ENCODE measurements around the gene BSND.

Gene BSND

GRCh38 chr1:55043726-55044125 lies 45.0 kb downstream of the BSND start:
- in situ Hi-C loops (cut with MboI; ENCODE audit: low sequenced_read_pairs), result no loop called here
- Histone ChIP-seq H3K27me3 (ENCODE audit: low read depth) (peaks cover 29% of the 10 kb centered on the region), H3K36me3 (replicated peaks) (no peaks in the 10 kb centered on the region), H3K4me1 (no peaks in the 10 kb centered on the region), H3K9me3 (no peaks in the 10 kb centered on the region), H3K4me3 (no peak overlapping the region)
- no peak for DNase-seq (ENCODE audit: low spot score in 2 of 2)

- Histone ChIP-seq H3K27me3 (ENCODE audit: low read depth) (peaks cover 18% of the 10 kb centered on the region), H3K4me1 (no peaks in the 10 kb centered on the region), H3K9me3 (no peaks in the 10 kb centered on the region), H3K4me3 (no peak overlapping the region), H3K36me3 (replicated peaks) (no peaks in the 10 kb centered on the region)
- no peak for DNase-seq (ENCODE audit: low spot score in 2 of 2)
- in situ Hi-C loops (cut with MboI; ENCODE audit: low sequenced_read_pairs), result no loop called here
Observed at GRCh38 chr1:55044617-55045397, 46.1 kb downstream of the BSND start.

GRCh38 chr1:55045430-55045829 lies 46.7 kb downstream of the BSND start:
- DNase-seq (ENCODE audit: low spot score in 2 of 2), result no peak
- in situ Hi-C loops (cut with MboI; ENCODE audit: low sequenced_read_pairs), result no loop called here
- no peaks in the 10 kb centered on the region for H3K36me3 ChIP-seq (replicated peaks)
- no peaks in the 10 kb centered on the region for H3K4me1 ChIP-seq
- no peak overlapping the region for H3K4me3 ChIP-seq
- H3K27me3 ChIP-seq (ENCODE audit: low read depth), result peaks cover 12% of the 10 kb centered on the region
- H3K9me3 ChIP-seq, result no peaks in the 10 kb centered on the region

GRCh38 chr1:55046871-55047270 lies 48.1 kb downstream of the BSND start:
- no peak for DNase-seq (ENCODE audit: low spot score in 2 of 2)
- in situ Hi-C loops (cut with MboI; ENCODE audit: low sequenced_read_pairs), result no loop called here
- no peaks in the 10 kb centered on the region for H3K4me1 ChIP-seq
- H3K27me3 ChIP-seq (ENCODE audit: low read depth), result no peaks in the 10 kb centered on the region; the same call in 1 of the 2 replicates
- no peak overlapping the region for H3K4me3 ChIP-seq
- no peaks in the 10 kb centered on the region for H3K36me3 ChIP-seq (replicated peaks)
- no peaks in the 10 kb centered on the region for H3K9me3 ChIP-seq

GRCh38 chr1:55047611-55048010 lies 48.9 kb downstream of the BSND start:
- no peaks in the 10 kb centered on the region for H3K36me3 ChIP-seq (replicated peaks)
- in situ Hi-C loops (cut with MboI; ENCODE audit: low sequenced_read_pairs), result no loop called here
- no peaks in the 10 kb centered on the region for H3K4me1 ChIP-seq
- no peak for DNase-seq (ENCODE audit: low spot score in 2 of 2)
- H3K27me3 ChIP-seq (ENCODE audit: low read depth), result no peaks in the 10 kb centered on the region
- no peaks in the 10 kb centered on the region for H3K9me3 ChIP-seq
- H3K4me3 ChIP-seq, result no peak overlapping the region

- Histone ChIP-seq H3K4me3 (no peak overlapping the region), H3K4me1 (no peaks in the 10 kb centered on the region), H3K27me3 (ENCODE audit: low read depth) (no peaks in the 10 kb centered on the region), H3K9me3 (no peaks in the 10 kb centered on the region), H3K36me3 (replicated peaks) (no peaks in the 10 kb centered on the region)
- no peak for DNase-seq (ENCODE audit: low spot score in 2 of 2)
- in situ Hi-C loops (cut with MboI; ENCODE audit: low sequenced_read_pairs), result no loop called here
Observed at GRCh38 chr1:55048453-55049270, 49.9 kb downstream of the BSND start.

- Histone ChIP-seq H3K36me3 (replicated peaks) (no peaks in the 10 kb centered on the region), H3K27me3 (ENCODE audit: low read depth) (no peaks in the 10 kb centered on the region), H3K4me3 (no peak overlapping the region), H3K4me1 (no peaks in the 10 kb centered on the region), H3K9me3 (no peaks in the 10 kb centered on the region)
- in situ Hi-C loops (cut with MboI; ENCODE audit: low sequenced_read_pairs), result no loop called here
- DNase-seq (ENCODE audit: low spot score in 2 of 2), result no peak
Observed at GRCh38 chr1:55049271-55049913, 50.7 kb downstream of the BSND start.

GRCh38 chr1:55049914-55050278 lies 51.2 kb downstream of the BSND start:
- no peaks in the 10 kb centered on the region for H3K27me3 ChIP-seq (ENCODE audit: low read depth)
- H3K9me3 ChIP-seq, result no peaks in the 10 kb centered on the region
- DNase-seq (ENCODE audit: low spot score in 2 of 2), result no peak
- in situ Hi-C loops (cut with MboI; ENCODE audit: low sequenced_read_pairs), result no loop called here
- no peak overlapping the region for H3K4me3 ChIP-seq
- H3K36me3 ChIP-seq (replicated peaks), result no peaks in the 10 kb centered on the region
- H3K4me1 ChIP-seq, result no peaks in the 10 kb centered on the region

- Histone ChIP-seq H3K4me3 (no peak overlapping the region), H3K27me3 (ENCODE audit: low read depth) (no peaks in the 10 kb centered on the region), H3K36me3 (replicated peaks) (no peaks in the 10 kb centered on the region), H3K9me3 (no peaks in the 10 kb centered on the region), H3K4me1 (no peaks in the 10 kb centered on the region)
- DNase-seq (ENCODE audit: low spot score in 2 of 2), result no peak
- in situ Hi-C loops (cut with MboI; ENCODE audit: low sequenced_read_pairs), result no loop called here
Observed at GRCh38 chr1:55050283-55050682, 51.5 kb downstream of the BSND start.

GRCh38 chr1:55051169-55051568 lies 52.4 kb downstream of the BSND start:
- H3K9me3 ChIP-seq, result no peaks in the 10 kb centered on the region
- in situ Hi-C loops (cut with MboI; ENCODE audit: low sequenced_read_pairs), result no loop called here
- no peaks in the 10 kb centered on the region for H3K27me3 ChIP-seq (ENCODE audit: low read depth)
- no peak for DNase-seq (ENCODE audit: low spot score in 2 of 2)
- H3K4me3 ChIP-seq, result no peak overlapping the region
- H3K36me3 ChIP-seq (replicated peaks), result no peaks in the 10 kb centered on the region
- no peaks in the 10 kb centered on the region for H3K4me1 ChIP-seq

GRCh38 chr1:55051621-55052020 lies 52.9 kb downstream of the BSND start:
- in situ Hi-C loops (cut with MboI; ENCODE audit: low sequenced_read_pairs), result no loop called here
- no peaks in the 10 kb centered on the region for H3K36me3 ChIP-seq (replicated peaks)
- no peaks in the 10 kb centered on the region for H3K27me3 ChIP-seq (ENCODE audit: low read depth)
- DNase-seq (ENCODE audit: low spot score in 2 of 2), result no peak
- no peaks in the 10 kb centered on the region for H3K4me1 ChIP-seq
- H3K4me3 ChIP-seq, result no peak overlapping the region
- H3K9me3 ChIP-seq, result no peaks in the 10 kb centered on the region

GRCh38 chr1:55052221-55053142 lies 53.7 kb downstream of the BSND start:
- DNase-seq (ENCODE audit: low spot score in 2 of 2), result no peak

GRCh38 chr1:55053265-55053954 lies 54.7 kb downstream of the BSND start:
- no peaks in the 10 kb centered on the region for H3K36me3 ChIP-seq (replicated peaks)
- in situ Hi-C loops (cut with MboI; ENCODE audit: low sequenced_read_pairs), result no loop called here

More at GRCh38 chr1:55052221-55053142, 53.7 kb downstream of the BSND start:
- no peaks in the 10 kb centered on the region for H3K27me3 ChIP-seq (ENCODE audit: low read depth)
- in situ Hi-C loops (cut with MboI; ENCODE audit: low sequenced_read_pairs), result no loop called here
- no peaks in the 10 kb centered on the region for H3K9me3 ChIP-seq
- no peak overlapping the region for H3K4me3 ChIP-seq
- H3K4me1 ChIP-seq, result no peaks in the 10 kb centered on the region
- no peaks in the 10 kb centered on the region for H3K36me3 ChIP-seq (replicated peaks)

More at GRCh38 chr1:55053265-55053954, 54.7 kb downstream of the BSND start:
- Histone ChIP-seq H3K4me1 (no peaks in the 10 kb centered on the region), H3K9me3 (no peaks in the 10 kb centered on the region), H3K27me3 (ENCODE audit: low read depth) (no peaks in the 10 kb centered on the region), H3K4me3 (no peak overlapping the region)
- no peak for DNase-seq (ENCODE audit: low spot score in 2 of 2)

All from HAP-1 (cell line).